Right cardiac atrium (tissue), 5 donors: Measurements from ENCODE around the gene HEPACAM2. TPM values are rescaled to one million over a fixed set of nuclear protein-coding genes. Genes with fewer than 3 reads are reported as not detected.

Experiments used
- ATAC-seq, 2 donors: fragments of 200-7000 bp; cut with Tn5 transposase; one replicate each; pipeline versions ENCODE4 v1.8.0 to v1.9.1; 2020; ENCODE audit warnings: moderate library complexity in 2 of 2, mild to moderate bottlenecking in 1 of 2
- DNase-seq, 3 donors: peaks; one replicate each; pipeline ENCODE4 v3.0.0-alpha.2; 2020
- H3K27ac ChIP-seq: one replicate; pipeline ENCODE4 v1.5.1; 2013; ENCODE audit warnings: mild to moderate bottlenecking, low read length, control low read depth, moderate library complexity
- H3K27me3 ChIP-seq: one replicate; pipeline ENCODE4 v1.6.1; 2013; ENCODE audit not compliant: control insufficient read depth, insufficient read depth
- H3K4me1 ChIP-seq: one replicate; pipeline ENCODE4 v1.6.1; 2013; ENCODE audit warnings: low read length; ENCODE audit not compliant: control insufficient read depth, insufficient read depth
- H3K4me3 ChIP-seq: one replicate; pipeline ENCODE4 v1.5.1; 2013; ENCODE audit warnings: low read length, control low read depth
- H3K9me3 ChIP-seq: one replicate; pipeline ENCODE4 v1.6.1; 2013; ENCODE audit warnings: low read length; ENCODE audit not compliant: control insufficient read depth
- WGBS: extraction: QIAGEN DNeasy Blood & Tissue Kit; methylation state at CpG from one replicate; pipeline ENCODE4 v1.1.7; 2013; 5-methylcytosine and 5-hydroxymethylcytosine counted together
- intact Hi-C, 4 donors: fragments of 100-400 bp; cut with DNase I; formaldehyde crosslinking; loops; one replicate each; pipeline versions ENCODE4 v1.11.0 to v1.14.0; 2022 to 2023
- polyA plus RNA-seq: library from polyadenylated mRNA; stranded (reverse); fragments of 200-250 nt; gene quantifications from one replicate; pipeline ENCODE4 v1.2.3, GENCODE V29; 2013
- total RNA-seq, 4 donors: library from RNA; stranded (reverse); fragmentation: NEBNext Ultra II Directional; extraction: Animal tissue kit (Norgen Biotek cat#: 25700); gene quantifications; one replicate each; pipeline ENCODE4 v1.2.1, GENCODE V29; 2021
- donor health status: healthy with polysubstance abuse.
- donor health status: DM: no; HTN: yes; CAD: no.
- donor health status: DM: no; HTN: no; CAD: no.
- donor health status: DM: no; HTN: yes; CAD: no; lungs with severe emphysema.
- donor health status: DM: yes; HTN: yes; CAD: no.

HEPACAM2 gene
- total and polyA plus RNA-seq, 5 donors = not detected

- intact Hi-C loops = no loop called here
- no peak overlapping the region for H3K27ac ChIP-seq
Observed at GRCh38 chr7:93146472-93147141, 79.7 kb downstream of the HEPACAM2 start.

GRCh38 chr7:93146036-93146435 lies 80.2 kb downstream of the HEPACAM2 start:
- WGBS = 27% methylated on average over 1 of the region's 1 CpG
- peaks cover 5% of the 10 kb centered on the region for H3K4me1 ChIP-seq
- DNase-seq = no peak
- peak overlapping the region; percentile 92 for H3K4me3 ChIP-seq
- intact Hi-C loops = no loop called here
- H3K9me3 ChIP-seq = peaks cover 2% of the 10 kb centered on the region
- H3K27me3 ChIP-seq = no peaks in the 10 kb centered on the region
- no peak for ATAC-seq
- H3K27ac ChIP-seq = no peak overlapping the region

More at GRCh38 chr7:93146472-93147141, 79.7 kb downstream of the HEPACAM2 start:
- no peak for ATAC-seq
- Histone ChIP-seq H3K4me3 (peak overlapping the region; percentile 92), H3K27me3 (no peaks in the 10 kb centered on the region), H3K9me3 (peaks cover 2% of the 10 kb centered on the region), H3K4me1 (peaks cover 5% of the 10 kb centered on the region)
- 43% methylated on average over 5 of the region's 5 CpGs for WGBS
- peak in 1 of 3 donors; percentile 13 for DNase-seq

GRCh38 chr7:93145354-93145753 lies 80.9 kb downstream of the HEPACAM2 start:
- no peak overlapping the region for H3K27ac ChIP-seq
- intact Hi-C loops = no loop called here
- H3K9me3 ChIP-seq = peaks cover 2% of the 10 kb centered on the region
- WGBS = 56% methylated on average over 3 of the region's 3 CpGs
- H3K4me3 ChIP-seq = no peak overlapping the region
- no peaks in the 10 kb centered on the region for H3K27me3 ChIP-seq
- no peak for DNase-seq
- H3K4me1 ChIP-seq = peaks cover 5% of the 10 kb centered on the region
- ATAC-seq = no peak

DNA sequence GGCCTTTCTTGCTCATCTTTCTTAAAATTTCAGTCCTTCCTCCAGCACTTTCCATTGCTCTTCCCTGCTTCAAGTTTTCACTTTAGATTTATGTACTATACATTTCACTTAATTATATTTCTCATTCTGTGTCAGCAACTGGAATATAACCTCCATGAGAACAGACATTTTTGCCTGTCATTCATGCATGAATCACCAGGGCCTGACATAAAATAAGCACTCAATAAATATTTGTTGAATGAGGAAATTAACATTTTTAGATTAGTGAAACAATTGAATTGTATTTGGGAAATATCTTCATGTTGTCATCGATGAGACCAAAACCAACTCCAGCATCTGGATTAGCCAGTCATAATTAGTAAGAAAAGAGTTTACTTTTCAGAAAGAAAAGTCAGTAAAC lies 84.1 kb downstream of the HEPACAM2 start:
- WGBS = 95% methylated on average over 1 of the region's 1 CpG
- Histone ChIP-seq H3K9me3 (peaks cover 7% of the 10 kb centered on the region), H3K27ac (no peak overlapping the region), H3K4me3 (no peak overlapping the region), H3K27me3 (no peaks in the 10 kb centered on the region), H3K4me1 (peaks cover 5% of the 10 kb centered on the region)
- intact Hi-C loops = no loop called here
- no peak for DNase-seq
- ATAC-seq = no peak

DNA sequence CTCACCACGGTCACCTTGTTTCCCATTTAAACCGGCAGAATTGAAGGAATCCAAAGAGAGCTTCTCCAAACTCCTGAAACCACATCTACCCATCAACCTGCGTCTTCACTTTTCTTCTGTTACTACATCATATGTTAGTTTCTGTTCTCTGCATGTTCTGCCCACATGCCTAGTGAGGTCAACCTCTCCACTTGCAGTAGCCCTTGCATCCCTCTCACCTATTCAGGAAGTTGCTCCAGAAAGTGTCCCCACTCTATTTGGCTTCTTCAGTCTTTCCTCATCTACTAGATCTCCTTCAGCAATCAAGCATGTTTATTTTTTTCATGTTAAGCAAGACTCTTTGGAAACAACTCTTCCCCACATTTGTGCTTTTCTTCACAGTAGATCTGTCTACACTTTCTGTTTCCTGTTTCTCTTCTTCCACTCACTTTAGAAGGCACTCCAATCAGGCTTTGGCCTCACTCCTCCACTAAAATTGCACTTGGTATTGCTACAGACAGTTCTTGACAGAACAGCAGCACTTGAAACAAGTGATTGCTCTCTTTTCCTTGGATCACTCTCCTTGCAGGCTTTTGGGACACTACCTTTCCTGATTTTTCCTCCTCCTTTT lies 85.6 kb downstream of the HEPACAM2 start:
- no peak overlapping the region for H3K27ac ChIP-seq

GRCh38 chr7:93138576-93138975 lies 87.7 kb downstream of the HEPACAM2 start:
- H3K4me3 ChIP-seq = no peak overlapping the region
- no peak for DNase-seq
- no peaks in the 10 kb centered on the region for H3K4me1 ChIP-seq
- H3K9me3 ChIP-seq = peaks cover 9% of the 10 kb centered on the region
- WGBS = 95% methylated on average over 4 of the region's 4 CpGs
- intact Hi-C loops = no loop called here
- H3K27me3 ChIP-seq = no peaks in the 10 kb centered on the region
- no peak for ATAC-seq
- H3K27ac ChIP-seq = no peak overlapping the region

More for the DNA sequence above, 85.6 kb downstream of the HEPACAM2 start:
- intact Hi-C loops = no loop called here
- Histone ChIP-seq H3K27me3 (no peaks in the 10 kb centered on the region), H3K4me1 (no peaks in the 10 kb centered on the region), H3K4me3 (no peak overlapping the region), H3K9me3 (peaks cover 9% of the 10 kb centered on the region)
- ATAC-seq (no peak), DNase-seq (no peak)
- WGBS = 90% methylated on average over 3 of the region's 3 CpGs

Other genes with a start within 250 kb of the HEPACAM2 start
- 1 to 10 TPM; 3.3 to 5.7 (median 4.1) TPM for gene SAMD9, start 108.5 kb downstream of the HEPACAM2 start, total RNA-seq
- gene SAMD9, start 108.5 kb downstream of the HEPACAM2 start, polyA plus RNA-seq = 1.6 TPM
- gene SAMD9L, start 78.1 kb downstream of the HEPACAM2 start, total RNA-seq = 1 to 10 TPM; 4.3 to 7.4 (median 6.6) TPM
- gene SAMD9L, start 78.1 kb downstream of the HEPACAM2 start, polyA plus RNA-seq = 2.8 TPM
- 10 to 100 TPM; 14.3 to 23.0 (median 22.0) TPM for gene VPS50, start 5.9 kb upstream of the HEPACAM2 start, total RNA-seq
- gene VPS50, start 5.9 kb upstream of the HEPACAM2 start, polyA plus RNA-seq = 6.4 TPM